Right atrium auricular region (tissue), 2 donors: ENCODE measurements around the gene GPC1. TPM values are rescaled to one million over a fixed set of nuclear protein-coding genes. Genes with fewer than 3 reads are reported as not detected.

Experiments used
- DNase-seq: peaks from one replicate; pipeline ENCODE4 v3.0.0-alpha.2; 2019; ENCODE audit warnings: low spot score
- H3K27ac ChIP-seq, 2 donors: fragments of 200-600 bp; sonication (generic); 1 replicate in 1 of 2; 2 replicates in 1 of 2; pipeline ENCODE4 v1.5.1; 2016 to 2019
- H3K27me3 ChIP-seq, 2 donors: fragments of 200-600 bp; sonication (generic); one replicate each; pipeline versions ENCODE4 v1.5.1 to v1.6.0; 2017 to 2019
- H3K36me3 ChIP-seq: fragments of 200-600 bp; sonication (generic); one replicate; pipeline ENCODE4 v1.5.1; 2016
- H3K4me1 ChIP-seq, 2 donors: fragments of 200-600 bp; sonication (generic); one replicate each; pipeline versions ENCODE4 v1.5.1 to v1.6.0; 2017 to 2019
- H3K4me3 ChIP-seq, 2 donors: fragments of 200-600 bp; sonication (generic); 1 replicate in 1 of 2; 2 replicates in 1 of 2; pipeline ENCODE4 v1.5.1; 2017 to 2019; ENCODE audit warnings: mild to moderate bottlenecking in 1 of 2, moderate library complexity in 1 of 2
- H3K9me3 ChIP-seq, 2 donors: fragments of 200-600 bp; sonication (generic); one replicate each; pipeline ENCODE4 v1.5.1; 2019
- CTCF ChIP-seq, 2 donors: fragments of 200-600 bp; sonication (generic); IDR thresholded peaks; one replicate each; pipeline ENCODE4 v1.5.1; 2019; ENCODE audit warnings: antibody characterized with exemption in 2 of 2
- total RNA-seq, 2 donors: library from RNA; depleted of rRNA; stranded (reverse); fragments of >200 nt; gene quantifications; one replicate each; pipeline ENCODE4 v1.1.0, GENCODE V29; 2016

Gene GPC1
- total RNA-seq, 2 donors from 2014 or later: 77.4 to 103 TPM

GRCh38 chr2:240425697-240426096 is 9.8 kb upstream of the GPC1 start:
- H3K36me3 ChIP-seq: no peaks in the 10 kb centered on the region
- H3K27me3 ChIP-seq: no peaks in the 10 kb centered on the region
- no peak overlapping the region for H3K27ac ChIP-seq
- DNase-seq: no peak
- H3K4me1 ChIP-seq: no peaks in the 10 kb centered on the region
- no peak for TF ChIP-seq CTCF (IDR thresholded peaks at IDR 0.05)
- peaks cover 0 to 15% of the 10 kb centered on the region in 2 donors for H3K9me3 ChIP-seq
- no peak overlapping the region for H3K4me3 ChIP-seq

GRCh38 chr2:240426845-240427721 is 8.4 kb upstream of the GPC1 start:
- peaks cover 0 to 3% of the 10 kb centered on the region in 2 donors for H3K9me3 ChIP-seq
- TF ChIP-seq CTCF (IDR thresholded peaks at IDR 0.05): no peak
- no peak overlapping the region for H3K27ac ChIP-seq
- no peak for DNase-seq
- no peaks in the 10 kb centered on the region for H3K27me3 ChIP-seq
- no peak overlapping the region for H3K4me3 ChIP-seq
- H3K4me1 ChIP-seq: no peaks in the 10 kb centered on the region
- no peaks in the 10 kb centered on the region for H3K36me3 ChIP-seq

GRCh38 chr2:240427729-240428128 is 7.7 kb upstream of the GPC1 start:
- no peak for TF ChIP-seq CTCF (IDR thresholded peaks at IDR 0.05)
- no peaks in the 10 kb centered on the region for H3K36me3 ChIP-seq
- H3K9me3 ChIP-seq: no peaks in the 10 kb centered on the region
- H3K27ac ChIP-seq: no peak overlapping the region
- no peak overlapping the region for H3K4me3 ChIP-seq
- DNase-seq: no peak
- no peaks in the 10 kb centered on the region for H3K4me1 ChIP-seq
- H3K27me3 ChIP-seq: no peaks in the 10 kb centered on the region

GRCh38 chr2:240428245-240428644 is 7.2 kb upstream of the GPC1 start:
- H3K27me3 ChIP-seq: no peaks in the 10 kb centered on the region
- no peaks in the 10 kb centered on the region for H3K9me3 ChIP-seq
- H3K4me1 ChIP-seq: no peaks in the 10 kb centered on the region
- H3K27ac ChIP-seq: no peak overlapping the region
- no peaks in the 10 kb centered on the region for H3K36me3 ChIP-seq
- H3K4me3 ChIP-seq: no peak overlapping the region
- TF ChIP-seq CTCF (IDR thresholded peaks at IDR 0.05): no peak
- DNase-seq: no peak

- H3K4me3 ChIP-seq: no peak overlapping the region
- DNase-seq: no peak
- H3K27me3 ChIP-seq: no peaks in the 10 kb centered on the region
- no peaks in the 10 kb centered on the region for H3K9me3 ChIP-seq
- no peak for TF ChIP-seq CTCF (IDR thresholded peaks at IDR 0.05)
- no peak overlapping the region for H3K27ac ChIP-seq
- H3K36me3 ChIP-seq: no peaks in the 10 kb centered on the region
- peaks cover 0 to 5% of the 10 kb centered on the region in 2 donors for H3K4me1 ChIP-seq
Observed at GRCh38 chr2:240429341-240429871, 6.1 kb upstream of the GPC1 start.
